Measurements from ENCODE around the gene FREM1. TPM values are rescaled to one million over a fixed set of nuclear protein-coding genes. Genes with fewer than 3 reads are reported as not detected.

FREM1 gene
- total RNA-seq, 1 experiment from 2014 or later: 1.2 TPM

DNA sequence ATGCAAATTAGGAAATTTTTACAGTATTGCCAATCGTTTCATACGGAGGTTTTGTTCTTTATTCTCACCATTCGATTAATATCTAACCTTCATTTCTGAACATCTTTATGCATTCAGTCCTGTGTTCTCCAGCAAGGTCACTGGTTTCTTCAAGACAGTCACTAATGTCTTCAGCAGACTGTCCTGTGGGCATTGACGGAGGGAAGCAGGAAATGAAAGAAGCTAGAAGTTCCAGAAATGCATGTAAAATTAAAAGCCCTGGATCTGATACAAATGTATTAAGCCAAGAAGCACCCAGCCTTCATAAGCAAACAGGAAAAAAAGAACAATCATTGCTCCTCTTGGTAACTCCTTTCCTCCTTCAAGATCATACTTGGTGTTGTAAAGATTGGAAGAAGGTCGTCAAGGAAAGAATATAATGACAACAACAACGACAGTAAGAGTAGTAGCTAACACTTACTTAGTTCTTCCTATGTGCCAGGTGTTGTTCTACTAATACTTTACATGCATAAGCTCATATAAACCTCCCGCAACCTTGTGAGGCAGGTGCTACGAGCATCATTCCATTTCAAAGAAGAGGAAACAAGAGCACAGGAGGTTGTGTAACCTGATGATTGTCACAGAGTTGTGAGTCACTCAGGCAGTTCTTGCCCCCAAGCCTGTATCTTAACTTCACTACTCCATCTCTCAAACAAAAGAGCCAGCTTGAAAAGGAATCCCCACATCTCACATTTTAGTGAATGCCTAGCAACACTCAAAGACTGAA lies 127.8 kb downstream of the FREM1 start:
- Histone ChIP-seq H3K4me2 (ENCODE audit: low read length) (no peak overlapping the region), H3K9ac (ENCODE audit: low read length) (no peak overlapping the region), H3K4me1 (ENCODE audit: insufficient read depth, low read length) (no peaks in the 10 kb centered on the region), H3K27ac (ENCODE audit: low read length) (no peak overlapping the region), H3K36me3 (ENCODE audit: low read depth, low read length) (no peaks in the 10 kb centered on the region), H3K27me3 (ENCODE audit: low read length) (no peaks in the 10 kb centered on the region), H4K20me1 (ENCODE audit: low read length) (no peaks in the 10 kb centered on the region), H3F3A (ENCODE audit: low read length, unreplicated experiment) (no peaks in the 10 kb centered on the region), H3K9me3 (ENCODE audit: low read length) (no peaks in the 10 kb centered on the region), H3K4me3 (ENCODE audit: low read length) (no peak overlapping the region), H2AFZ (ENCODE audit: low read length) (no peak overlapping the region), H3K79me2 (ENCODE audit: low read length) (no peaks in the 10 kb centered on the region), H3K9me2 (replicated peaks; ENCODE audit: low read length) (no peaks in the 10 kb centered on the region)
- DNase-seq (peak; percentile 49), ATAC-seq (no peak)
- POLR2A ChIA-PET (ENCODE audit: unreplicated experiment): interaction anchor here (0.6 kb wide), 1 partner anchor 333 kb away, joined by 3 read pairs; no protein-coding TSS in a partner anchor
- intact Hi-C loops (cut with micrococcal nuclease): no loop called here
- BruUV-seq (replicated peaks): no TSS peak
- no peak for TF ChIP-seq CTCF (conservative IDR thresholded peaks at IDR 0.05; ENCODE audit: low read depth, low read length)
- CTCF ChIA-PET: no interaction called here

- no peak overlapping the region for H3K9ac ChIP-seq (ENCODE audit: low read length)
- no peak overlapping the region for H3K4me3 ChIP-seq (ENCODE audit: low read length)
- intact Hi-C loops (cut with micrococcal nuclease): no loop called here
- CTCF ChIA-PET: no interaction called here
- BruUV-seq (replicated peaks): no TSS peak
- no peak overlapping the region for H3K27ac ChIP-seq (ENCODE audit: low read length)
- H3K79me2 ChIP-seq (ENCODE audit: low read length): no peaks in the 10 kb centered on the region
- H3K4me1 ChIP-seq (ENCODE audit: insufficient read depth, low read length): no peaks in the 10 kb centered on the region
- DNase-seq: no peak
- POLR2A ChIA-PET (ENCODE audit: unreplicated experiment): no interaction called here
- H3K36me3 ChIP-seq (ENCODE audit: low read depth, low read length): no peaks in the 10 kb centered on the region
- no peaks in the 10 kb centered on the region for H3K9me3 ChIP-seq (ENCODE audit: low read length)
- H3F3A ChIP-seq (ENCODE audit: low read length, unreplicated experiment): no peaks in the 10 kb centered on the region
- H3K4me2 ChIP-seq (ENCODE audit: low read length): no peak overlapping the region
- TF ChIP-seq CTCF (conservative IDR thresholded peaks at IDR 0.05; ENCODE audit: low read depth, low read length): no peak
- TF ChIP-seq EZH2 (IDR thresholded peaks at IDR 0.05; ENCODE audit: low read length, unreplicated experiment): no peak
- TF ChIP-seq EZH2phosphoT487 (IDR thresholded peaks at IDR 0.05; ENCODE audit: borderline replicate concordance, low read length): no peak
- no peak overlapping the region for H2AFZ ChIP-seq (ENCODE audit: low read length)
- H4K20me1 ChIP-seq (ENCODE audit: low read length): no peaks in the 10 kb centered on the region
- H3K9me2 ChIP-seq (replicated peaks; ENCODE audit: low read length): no peaks in the 10 kb centered on the region
- H3K27me3 ChIP-seq (ENCODE audit: low read length): no peaks in the 10 kb centered on the region
- ATAC-seq: no peak
Measured at GRCh38 chr9:14780693-14781092, 129.5 kb downstream of the FREM1 start.

DNA sequence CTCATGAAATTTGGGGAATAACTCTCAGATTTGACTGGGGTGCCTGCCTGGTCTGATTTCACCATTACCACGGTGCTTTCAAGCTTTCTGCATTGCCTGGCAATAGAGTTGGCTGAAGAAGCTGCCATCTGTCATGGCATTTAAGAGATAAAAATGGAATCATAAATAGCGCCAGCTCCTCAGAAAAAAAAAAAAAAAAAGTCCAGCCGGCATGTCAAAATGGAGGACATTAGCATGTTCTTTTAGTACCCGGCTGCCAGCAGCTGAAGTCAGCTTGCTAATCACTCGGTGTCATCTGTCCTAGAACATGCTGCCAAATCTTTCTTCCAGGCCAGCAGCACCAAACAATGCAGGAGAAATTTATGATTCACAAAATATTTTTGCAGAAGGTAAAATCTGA lies 130.0 kb downstream of the FREM1 start:
- H2AFZ ChIP-seq (ENCODE audit: low read length): no peak overlapping the region
- no peaks in the 10 kb centered on the region for H3K27me3 ChIP-seq (ENCODE audit: low read length)
- H3K4me3 ChIP-seq (ENCODE audit: low read length): no peak overlapping the region
- H3K4me1 ChIP-seq (ENCODE audit: insufficient read depth, low read length): no peaks in the 10 kb centered on the region
- no peaks in the 10 kb centered on the region for H3K79me2 ChIP-seq (ENCODE audit: low read length)
- H3K27ac ChIP-seq (ENCODE audit: low read length): no peak overlapping the region
- no peaks in the 10 kb centered on the region for H3K9me3 ChIP-seq (ENCODE audit: low read length)
- no peak for ATAC-seq
- H4K20me1 ChIP-seq (ENCODE audit: low read length): no peaks in the 10 kb centered on the region
- TF ChIP-seq EZH2phosphoT487 (IDR thresholded peaks at IDR 0.05; ENCODE audit: borderline replicate concordance, low read length) (no peak), CTCF (conservative IDR thresholded peaks at IDR 0.05; ENCODE audit: low read depth, low read length) (no peak), EZH2 (IDR thresholded peaks at IDR 0.05; ENCODE audit: low read length, unreplicated experiment) (no peak)
- CTCF ChIA-PET: interaction anchor here (0.6 kb wide), 1 partner anchor 164 kb away, joined by 3 read pairs; no protein-coding TSS in a partner anchor
- intact Hi-C loops (cut with micrococcal nuclease): no loop called here
- H3K36me3 ChIP-seq (ENCODE audit: low read depth, low read length): no peaks in the 10 kb centered on the region
- BruUV-seq (replicated peaks): no TSS peak
- H3F3A ChIP-seq (ENCODE audit: low read length, unreplicated experiment): no peaks in the 10 kb centered on the region
- no peak for DNase-seq
- POLR2A ChIA-PET (ENCODE audit: unreplicated experiment): no interaction called here
- no peaks in the 10 kb centered on the region for H3K9me2 ChIP-seq (replicated peaks; ENCODE audit: low read length)
- H3K4me2 ChIP-seq (ENCODE audit: low read length): no peak overlapping the region
- no peak overlapping the region for H3K9ac ChIP-seq (ENCODE audit: low read length)

All from PC-3 (cell line).